ENCODE data around the gene ERCC6L2.

GRCh38 chr9:95876138-95876444, 600 bp downstream of the ERCC6L2 start:
- no peak for TF ChIP-seq EZH2 (IDR thresholded peaks at IDR 0.05)
- TF ChIP-seq CTCF (IDR thresholded peaks at IDR 0.05): no peak
- TF ChIP-seq EZH2phosphoT487 (IDR thresholded peaks at IDR 0.05): no peak

Data from neural progenitor cell (in vitro differentiated cells).